K562 (cell line): ENCODE measurements around the gene PLCL1. TPM values are rescaled to one million over a fixed set of nuclear protein-coding genes. Genes with fewer than 3 reads are reported as not detected.

Experiments
- ATAC-seq: fragments of 200-7000 bp; cut with Tn5 transposase; 3 replicates; pipeline ENCODE4 v1.9.1; 2020; ENCODE audit warnings: moderate library complexity
- BruUV-seq: library from RNA; stranded (reverse); fragments of 400-500 nt; replicated peaks from 2 replicates; lab custom pipeline; 2021; lab: Mats Ljungman, UMichigan
- CTCF ChIA-PET: fragments of 300-600 bp; formaldehyde crosslinking; extraction: SDS; loops from one replicate; lab custom pipeline; 2021; ENCODE audit warnings: low intra/inter-chr PET ratio; lab: Yijun Ruan, JAX
- POLR2A ChIA-PET: fragments of 300-600, 350-650 bp; sonication (Branson Sonifier 250); formaldehyde crosslinking; extraction: SDS; loops from one replicate; lab custom pipeline; 2021; ENCODE audit warnings: antibody characterized with exemption, inconsistent platforms; lab: Yijun Ruan, JAX
- DNase-seq, 4 experiments: peaks; one replicate each; pipeline versions ENCODE4 v3.0.0 to v3.0.0-alpha.2; 2011 to 2018; ENCODE audit warnings: low spot score in 3 of 4, mixed read lengths in 3 of 4; ENCODE audit errors: extremely low read depth in 1 of 4
- FAIRE-seq: peaks from 2 replicates; lab custom pipeline; 2011; peaks lifted over from hg19 to GRCh38; lab: Jason Lieb, UNC
- H2AFZ ChIP-seq: 2 replicates; pipeline ENCODE4 v1.6.0; 2011; ENCODE audit warnings: low read depth, low read length, control low read depth, inconsistent platforms
- H3K27ac ChIP-seq: fragments of 200-600 bp; 3 replicates; pipeline ENCODE4 v1.8.0; 2011; ENCODE audit warnings: low read depth, mild to moderate bottlenecking, control low read depth, inconsistent platforms, low read length, moderate library complexity, mixed read lengths; ENCODE audit errors: extremely low read depth
- H3K27me3 ChIP-seq, 2 experiments: fragments of 300-600 bp in 1 of 2; 2 replicates in 1 of 2; 3 replicates in 1 of 2; pipeline versions ENCODE4 v1.6.0 to v1.8.0; 2011; ENCODE audit warnings: inconsistent platforms in 2 of 2, low read length in 2 of 2, mild to moderate bottlenecking in 1 of 2, mixed read lengths in 1 of 2, moderate library complexity in 1 of 2; ENCODE audit not compliant: control insufficient read depth in 2 of 2, insufficient read depth in 2 of 2
- H3K36me3 ChIP-seq: fragments of 300-600 bp; 3 replicates; pipeline ENCODE4 v1.8.0; 2011; ENCODE audit warnings: mild to moderate bottlenecking, low read length, inconsistent platforms; ENCODE audit not compliant: control insufficient read depth, insufficient read depth
- H3K4me1 ChIP-seq, 2 experiments: fragments of 200-600 bp in 1 of 2; replicated peaks in 1 of 2; 2 replicates in 1 of 2; 3 replicates in 1 of 2; pipeline versions ENCODE4 v1.5.1 to v1.8.0; 2011; ENCODE audit warnings: inconsistent platforms in 2 of 2, low read length in 2 of 2, mild to moderate bottlenecking in 1 of 2, mixed read lengths in 1 of 2, moderate library complexity in 1 of 2; ENCODE audit not compliant: control insufficient read depth in 2 of 2, insufficient read depth in 2 of 2
- H3K4me2 ChIP-seq: 2 replicates; pipeline ENCODE4 v1.6.1; 2011; ENCODE audit warnings: low read length, control low read depth, inconsistent platforms, mixed read lengths; ENCODE audit not compliant: insufficient read depth
- H3K4me3 ChIP-seq: fragments of 200-600 bp; sonication (generic), shearing (Covaris generic); 2 replicates; pipeline ENCODE4 v1.5.1; 2016; ENCODE audit warnings: control low read depth, inconsistent platforms
- H3K79me2 ChIP-seq: fragments of 200-600 bp; 3 replicates; pipeline ENCODE4 v1.8.0; 2011; ENCODE audit warnings: low read length, inconsistent platforms; ENCODE audit not compliant: control insufficient read depth, insufficient read depth
- H3K9ac ChIP-seq, 2 experiments: 2 replicates each; pipeline versions ENCODE4 v1.6.0 to v1.6.1; 2011; ENCODE audit warnings: low read depth in 2 of 2, low read length in 2 of 2, control low read depth in 1 of 2, inconsistent platforms in 1 of 2, mild to moderate bottlenecking in 1 of 2, mixed read lengths in 1 of 2; ENCODE audit not compliant: insufficient read depth in 1 of 2
- H3K9me1 ChIP-seq: one replicate; pipeline ENCODE4 v1.6.0; 2011; ENCODE audit warnings: inconsistent platforms, mild to moderate bottlenecking, low read length, moderate library complexity; ENCODE audit not compliant: control insufficient read depth, insufficient read depth
- H3K9me3 ChIP-seq: replicated peaks from 2 replicates; pipeline ENCODE4 v1.5.1; 2011; ENCODE audit warnings: low read depth, low read length, inconsistent platforms; ENCODE audit not compliant: control insufficient read depth, insufficient read depth
- H4K20me1 ChIP-seq: replicated peaks from 2 replicates; pipeline ENCODE4 v1.6.1; 2011; ENCODE audit warnings: low read length, inconsistent platforms, mixed read lengths; ENCODE audit not compliant: control insufficient read depth, insufficient read depth
- BRCA1 ChIP-seq, 2 experiments: fragments of 450-650 bp in 1 of 2; sonication (generic) in 1 of 2; formaldehyde crosslinking in 1 of 2; IDR thresholded peaks; 2 replicates each; pipeline versions ENCODE4 v1.5.0 to v1.6.1; 2017 to 2020; ENCODE audit warnings: mild to moderate bottlenecking in 1 of 2, missing genetic modification reagents in 1 of 2
- CREB1 ChIP-seq, 2 experiments: sonication (generic) in 1 of 2; formaldehyde crosslinking in 1 of 2; IDR thresholded peaks; 2 replicates each; pipeline versions ENCODE4 v1.6.1 to v1.8.0; 2012 to 2022; ENCODE audit warnings: inconsistent platforms in 1 of 2, mild to moderate bottlenecking in 1 of 2, missing genetic modification reagents in 1 of 2, moderate library complexity in 1 of 2
- CREM ChIP-seq: IDR thresholded peaks from 2 replicates; pipeline ENCODE4 v1.6.1; 2014; ENCODE audit warnings: antibody characterized with exemption, low read depth
- DNMT1 ChIP-seq: fragments of 450-650 bp; IDR thresholded peaks from 2 replicates; pipeline ENCODE4 v1.6.1; 2016; ENCODE audit warnings: antibody characterized with exemption, mild to moderate bottlenecking
- GTF2A2 ChIP-seq: IDR thresholded peaks from 2 replicates; pipeline ENCODE4 v1.6.1; 2016; ENCODE audit warnings: mild to moderate bottlenecking, missing genetic modification characterization, missing compliant biosample characterization
- HDGF ChIP-seq: fragments of 450-650 bp; IDR thresholded peaks from 2 replicates; pipeline ENCODE4 v1.6.1; 2016
- HSF4 ChIP-seq: fragments of 250-450 bp; sonication (Bioruptor Pico); IDR thresholded peaks from 2 replicates; pipeline ENCODE4 v2.1.2; 2022; ENCODE audit warnings: mild to moderate bottlenecking, moderate library complexity, borderline replicate concordance
- ILK ChIP-seq: fragments of 450-650 bp; IDR thresholded peaks from 2 replicates; pipeline ENCODE4 v1.6.1; 2016; ENCODE audit warnings: missing genetic modification characterization, low read depth, mild to moderate bottlenecking, missing compliant biosample characterization, moderate library complexity, borderline replicate concordance
- RB1 ChIP-seq: fragments of 450-650 bp; IDR thresholded peaks from 2 replicates; pipeline ENCODE4 v1.6.1; 2017; ENCODE audit warnings: low read depth, mild to moderate bottlenecking
- SMAD1 ChIP-seq: fragments of 150-350 bp; IDR thresholded peaks from 2 replicates; pipeline ENCODE4 v1.6.1; 2014; ENCODE audit warnings: low read length, low read depth; ENCODE audit not compliant: partially characterized antibody
- SNIP1 ChIP-seq: fragments of 450-650 bp; IDR thresholded peaks from 2 replicates; pipeline ENCODE4 v1.7.1; 2017; ENCODE audit warnings: low read depth, mild to moderate bottlenecking
- in situ Hi-C: fragments of 300-500 bp; cut with MboI; formaldehyde crosslinking; loops from 4 replicates; pipeline ENCODE4 v1.15.0; 2018; ENCODE audit warnings: inconsistent platforms, mixed read lengths
- intact Hi-C: fragments of 100-400 bp; cut with micrococcal nuclease; formaldehyde crosslinking; loops from 2 replicates; pipeline ENCODE4 v1.14.2; 2022
- polyA plus RNA-seq, 8 experiments: library from polyadenylated mRNA; depleted of rRNA in 4 of 8; stranded (reverse) in 5 of 8; unstranded in 3 of 8; fragments of >200 nt; fragmentation: Nextera tagmentation in 2 of 8; fragmentation: Illumina TruSeq in 1 of 8; extraction: Ambion mirVana in 2 of 8; extraction: Trizol in 1 of 8; gene quantifications; 2 replicates each; pipeline versions ENCODE4 v1.2.1 to v1.2.3, GENCODE V29; 2011 to 2014; ENCODE audit warnings: inconsistent platforms in 1 of 8, missing spikeins in 1 of 8
- total RNA-seq, 7 experiments: library from RNA; depleted of rRNA in 6 of 7; stranded (reverse); fragments of >200 nt in 6 of 7; fragmentation: Illumina TruSeq in 2 of 7; extraction: Trizol in 2 of 7; gene quantifications; 2 replicates each; pipeline versions ENCODE4 v1.2.1 to v1.2.3, GENCODE V29; 2011 to 2021; ENCODE audit warnings: low replicate concordance in 1 of 7

The PLCL1 gene
- total and polyA plus RNA-seq, 9 of the 15 experiments (the other 6 are each of a cell fraction or from before 2014, with no cell fraction given), result 2.0 to 17.7 (median 8.6) TPM

GRCh38 chr2:198062826-198063225 lies 258.4 kb downstream of the PLCL1 start:
- no peak overlapping the region for H3K27ac ChIP-seq
- H3K36me3 ChIP-seq, result no peaks in the 10 kb centered on the region; the same call in 2 of the 3 replicates
- TF ChIP-seq CREM (no peak), RB1 (no peak), HDGF (no peak), CREB1 (IDR thresholded peaks at IDR 0.05) (no peak), CREB1 (CRISPR knock-in tag; IDR thresholded peaks at IDR 0.05) (no peak), GTF2A2 (tag) (no peak), SNIP1 (no peak), HSF4 (no peak), DNMT1 (no peak), ILK (tag) (no peak), BRCA1 (IDR thresholded peaks at IDR 0.05) (no peak), BRCA1 (CRISPR knock-in tag; IDR thresholded peaks at IDR 0.05) (no peak), SMAD1 (no peak)
- TF ChIP-seq, all 486 proteins: peak for 0
- Histone ChIP-seq H3K4me3 (no peak overlapping the region), H4K20me1 (no peaks in the 10 kb centered on the region; the same call in 1 of the 2 replicates), H3K79me2 (peaks cover 17% of the 10 kb centered on the region), H3K4me2 (no peak overlapping the region), H3K4me1 (peaks cover 5 to 19% of the 10 kb centered on the region in 2 experiments; a peak in 4 of 5 replicates), H2AFZ (no peak overlapping the region), H3K9ac (no peak overlapping the region), H3K9me3 (no peaks in the 10 kb centered on the region), H3K9me1 (no peaks in the 10 kb centered on the region), H3K27me3 (no peaks in the 10 kb centered on the region)
- ChIA-PET CTCF (no interaction called here), POLR2A (no interaction called here)
- no peak for ATAC-seq
- intact Hi-C loops, result no loop called here
- in situ Hi-C loops, result no loop called here
- BruUV-seq, result no TSS peak
- no peak for DNase-seq
- FAIRE-seq, result no peak
